ENCODE data around the gene C21orf91.

Gene C21orf91

GRCh38 chr21:17742181-17742580 lies 77.0 kb downstream of the C21orf91 start:
- H3K14ac ChIP-seq (ENCODE audit: low read length) = no peak overlapping the region
- no peak overlapping the region for H3K4ac ChIP-seq (ENCODE audit: low read depth, low read length)
- peaks cover 7% of the 10 kb centered on the region for H3K9me3 ChIP-seq (ENCODE audit: insufficient read depth, low read depth, low read length)
- H4K91ac ChIP-seq (ENCODE audit: low read depth, low read length) = peak overlapping the region; percentile 73
- H3K9ac ChIP-seq (ENCODE audit: low read length) = no peak overlapping the region
- H3K27ac ChIP-seq (ENCODE audit: low read depth, low read length) = peak overlapping the region; percentile 66
- H2AK5ac ChIP-seq (ENCODE audit: low read length) = no peak overlapping the region
- no peak overlapping the region for H2BK12ac ChIP-seq (ENCODE audit: low read length)
- peak overlapping the region; percentile 3 for H3K4me2 ChIP-seq (ENCODE audit: low read length)
- H3K27me3 ChIP-seq (ENCODE audit: insufficient read depth, low read length) = no peaks in the 10 kb centered on the region
- peak overlapping the region; percentile 72 for H2BK5ac ChIP-seq (ENCODE audit: low read depth, low read length, poor library complexity)
- no peaks in the 10 kb centered on the region for H3K79me2 ChIP-seq (ENCODE audit: control insufficient read depth, insufficient read depth, low read length, poor library complexity)
- H2AFZ ChIP-seq (ENCODE audit: insufficient read depth, low read length, poor library complexity) = no peak overlapping the region
- peaks cover 4% of the 10 kb centered on the region for H3K79me1 ChIP-seq (ENCODE audit: low read length)
- H3K23ac ChIP-seq (ENCODE audit: low read length) = no peak overlapping the region
- H4K12ac ChIP-seq (ENCODE audit: low read depth, low read length) = no peak overlapping the region
- H2BK120ac ChIP-seq (ENCODE audit: insufficient read depth, low read length, poor library complexity) = no peak overlapping the region
- peak; percentile 70 to 95 for DNase-seq
- H3K36me3 ChIP-seq (ENCODE audit: control insufficient read depth in 1 of 2, insufficient read depth in 2 of 2, low read length in 2 of 2) = peaks cover 0 to 6% of the 10 kb centered on the region in 2 experiments
- H3K4me1 ChIP-seq (ENCODE audit: control insufficient read depth in 1 of 2, insufficient read depth in 2 of 2, low read length in 2 of 2) = no peaks in the 10 kb centered on the region
- no peak overlapping the region for H3K4me3 ChIP-seq (ENCODE audit: low read depth, low read length)
- no peak overlapping the region for H3K18ac ChIP-seq (ENCODE audit: low read length)
- peak overlapping the region; percentile 79 for H4K8ac ChIP-seq (ENCODE audit: low read depth, low read length)

Data from trophoblast cell (in vitro differentiated cells and primary cell).